CD4-positive, alpha-beta T cell treated with Interleukin-1 beta for 1 hour (primary cell): ENCODE measurements around the gene GOLGA1.
"Not testable (repeated sequence)": the region's sequence is repeated elsewhere in the genome, so short reads cannot be mapped to it uniquely, and the experiment has no call there.

Source experiments
- DNase-seq, 2 donors: peaks; one replicate each; pipeline ENCODE4 v3.0.0-alpha.2; 2020 to 2022

The GOLGA1 gene

DNA sequence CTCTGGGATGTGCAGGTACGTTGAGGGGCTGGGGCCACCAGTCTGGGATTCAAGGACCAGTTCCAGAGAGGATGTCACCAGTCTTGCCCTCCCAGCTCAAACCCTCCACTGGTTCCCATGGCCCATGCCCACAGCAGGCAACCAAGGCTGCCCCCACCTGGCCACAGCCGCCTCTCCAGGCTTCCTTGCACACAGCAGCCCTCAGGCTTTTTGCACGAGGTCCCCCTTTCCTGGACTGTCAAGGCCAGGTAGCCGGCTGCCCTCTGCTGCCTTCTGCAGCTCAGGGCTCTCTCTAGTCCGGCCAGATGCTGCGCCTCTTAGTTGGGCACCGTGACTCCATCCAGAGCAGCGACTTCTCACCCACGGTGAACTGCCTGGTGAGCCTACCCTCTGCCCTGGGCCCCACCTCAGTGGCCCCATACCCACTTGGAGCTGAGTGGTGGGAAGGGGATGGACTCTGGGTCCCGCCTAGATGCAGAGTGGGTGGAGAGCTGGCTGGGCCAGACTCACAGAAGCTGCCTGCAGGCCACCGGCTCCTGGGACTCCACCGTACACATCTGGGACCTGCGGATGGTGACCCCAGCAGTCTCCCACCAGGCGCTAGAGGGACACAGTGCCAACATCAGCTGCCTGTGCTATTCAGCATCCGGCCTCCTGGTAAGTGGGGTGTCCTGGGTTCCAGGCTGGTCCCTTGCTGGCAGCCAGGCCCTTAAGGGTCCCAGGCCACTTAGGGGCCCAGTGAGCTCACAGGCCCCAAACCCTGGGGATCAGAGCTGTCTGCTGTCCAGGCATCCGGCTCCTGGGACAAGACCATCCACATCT is 84.7 kb downstream of the GOLGA1 start:
- no peak for DNase-seq

DNA sequence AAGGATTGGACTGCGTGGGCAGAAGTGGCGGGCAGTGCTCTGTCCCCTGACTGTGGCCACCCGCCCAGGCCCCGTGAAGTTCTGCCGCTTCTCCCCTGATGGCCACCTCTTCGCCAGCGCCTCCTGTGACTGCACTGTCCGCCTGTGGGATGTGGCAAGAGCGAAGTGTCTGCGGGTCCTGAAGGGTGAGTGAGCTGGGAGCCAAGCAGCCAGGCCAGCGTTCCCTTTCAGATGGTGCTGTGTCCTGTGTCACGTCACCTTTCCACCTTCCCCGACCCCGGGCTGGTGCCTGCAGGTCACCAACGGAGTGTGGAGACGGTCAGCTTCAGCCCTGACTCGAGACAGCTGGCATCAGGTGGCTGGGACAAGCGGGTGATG is 85.3 kb downstream of the GOLGA1 start:
- DNase-seq, result no peak

DNA sequence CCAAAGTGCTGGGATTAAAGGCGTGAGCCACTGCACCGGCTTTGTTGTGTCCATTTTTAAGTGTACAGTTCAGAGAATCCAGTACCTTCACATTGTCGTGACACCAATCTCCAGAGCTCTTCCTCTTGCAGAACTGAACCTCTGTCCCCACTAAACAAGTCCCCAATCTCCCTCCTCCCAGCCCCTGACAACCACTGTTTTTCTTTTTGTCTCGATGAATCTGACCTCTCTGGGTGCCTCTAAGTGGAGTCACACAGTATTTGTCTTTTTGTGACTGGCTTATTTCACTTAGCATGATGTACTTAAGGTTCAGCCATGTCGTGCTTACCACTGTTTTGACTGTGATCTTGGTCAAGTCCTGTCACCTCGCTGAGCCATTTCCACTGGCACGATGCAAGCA is 86.1 kb downstream of the GOLGA1 start:
- no peak for DNase-seq

DNA sequence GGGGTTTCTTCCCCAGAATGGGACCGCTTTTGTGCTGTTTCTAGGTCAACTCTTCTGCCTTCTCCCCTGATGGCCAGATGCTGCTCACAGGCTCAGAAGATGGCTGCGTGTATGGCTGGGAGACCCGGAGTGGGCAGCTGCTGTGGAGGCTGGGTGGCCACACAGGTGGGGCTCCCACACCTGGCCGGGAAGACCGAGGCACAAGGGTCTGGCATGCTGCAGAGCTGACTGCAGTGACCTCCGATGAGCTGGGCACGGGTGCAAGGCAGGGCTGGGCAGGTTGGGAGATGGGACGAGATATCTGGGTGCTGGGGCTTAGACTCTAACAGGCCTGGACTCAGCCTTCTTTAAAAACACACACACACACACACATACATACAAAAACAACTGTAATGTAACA is 86.7 kb downstream of the GOLGA1 start:
- no peak for DNase-seq

DNA sequence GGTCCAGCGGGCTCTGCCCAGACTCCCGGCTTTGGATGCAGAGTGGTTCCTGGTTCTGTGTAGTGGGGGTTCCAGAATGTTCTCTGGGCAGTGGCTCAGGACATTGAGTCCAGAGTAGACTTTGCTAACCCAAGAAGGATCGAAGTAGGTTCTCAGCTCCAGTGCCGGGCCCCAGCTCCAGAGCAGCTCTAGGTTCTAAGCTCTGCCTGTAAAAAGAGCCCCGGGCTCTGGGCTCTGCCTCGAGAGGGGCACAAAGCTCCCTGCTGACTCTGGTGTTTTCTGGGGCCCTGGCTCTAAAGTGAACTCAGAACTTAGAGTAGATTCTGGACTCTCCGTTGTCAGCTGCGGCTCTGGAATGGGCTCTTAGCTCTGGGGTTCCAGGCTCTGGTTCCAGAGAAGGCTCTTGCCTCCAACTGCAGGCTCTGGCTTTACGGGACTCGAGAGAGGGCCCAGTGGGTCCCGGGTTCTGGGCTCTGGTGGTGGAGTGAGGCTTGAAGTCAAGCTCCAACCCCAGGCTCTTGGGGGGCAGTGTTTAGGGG is 87.2 kb downstream of the GOLGA1 start:
- no peak for DNase-seq

DNA sequence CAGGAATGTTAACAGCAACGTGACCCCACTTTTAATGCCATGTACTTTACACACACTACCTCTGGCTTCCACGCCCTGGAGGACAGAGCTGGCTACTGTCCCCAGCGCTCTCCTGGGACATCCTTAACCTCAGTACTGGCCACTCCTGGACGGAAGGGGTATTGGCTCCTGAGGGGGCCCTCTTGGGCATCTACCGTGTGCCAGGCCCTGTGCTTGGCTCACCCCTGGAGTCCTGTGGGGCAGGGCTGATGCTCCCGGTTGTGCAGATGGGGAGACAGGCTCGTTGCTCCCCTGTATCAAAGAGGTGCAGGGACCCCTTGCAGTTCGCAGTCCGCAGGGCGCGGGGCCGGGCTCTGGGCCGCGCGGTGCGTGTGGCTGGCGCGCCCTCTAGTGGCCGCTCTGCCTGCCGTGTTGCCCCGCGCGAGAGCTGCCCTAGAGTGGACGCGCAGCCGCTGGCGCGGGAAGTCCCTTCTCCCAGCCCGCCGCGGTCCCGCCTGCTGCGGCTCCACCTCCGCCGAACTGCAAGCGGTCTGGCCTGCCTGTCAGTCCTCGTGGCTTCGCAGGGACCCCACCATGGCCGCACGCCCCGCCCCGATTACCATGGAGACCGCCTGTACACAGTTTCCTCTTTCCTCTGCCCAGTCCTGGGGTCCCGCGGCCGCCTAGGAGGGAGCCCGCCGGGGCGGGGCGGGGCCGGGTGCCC is 87.9 kb downstream of the GOLGA1 start, which contains the start of gene WDR38:
TSS of gene WDR38 (plus strand) at position 632 of the 703 bp plus-strand sequence. CDS start 72 bp downstream, outside the sequence.
- DNase-seq, result peak; percentile 91 to 92

DNA sequence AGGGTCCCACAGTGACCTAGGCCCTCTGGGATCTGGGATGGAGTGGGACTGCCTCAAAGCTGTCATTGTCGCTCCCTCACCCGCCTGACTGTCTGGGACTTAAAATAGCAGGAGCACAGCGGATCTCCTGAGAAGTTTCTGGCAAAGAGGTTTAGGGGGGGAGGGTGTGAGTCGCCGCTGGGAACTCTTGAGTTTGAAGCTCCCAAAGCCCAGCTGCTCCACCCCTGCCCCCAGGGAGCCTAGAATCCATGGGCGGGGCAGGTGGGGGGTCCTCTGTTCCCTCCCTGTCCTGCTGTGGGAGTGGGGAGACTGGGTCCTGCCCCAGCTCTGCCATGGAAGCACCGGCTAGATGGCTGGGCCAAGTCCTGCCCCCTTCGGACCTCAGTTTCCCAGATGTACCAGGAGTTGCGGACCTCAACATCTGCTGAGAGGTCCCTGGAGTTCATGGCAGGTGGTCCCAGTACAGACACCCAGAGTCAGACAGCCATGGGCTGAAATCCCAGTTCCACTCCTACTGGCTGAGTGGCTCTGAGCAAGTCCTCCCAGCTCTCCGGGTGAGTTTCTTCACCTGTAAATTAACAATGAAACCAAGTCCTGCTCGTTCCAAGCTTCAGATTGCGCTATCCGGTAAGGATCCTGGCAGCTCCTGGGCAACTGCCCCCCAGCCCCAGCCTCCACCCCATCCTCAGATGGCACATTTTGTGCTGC is 88.6 kb downstream of the GOLGA1 start:
- no peak for DNase-seq

DNA sequence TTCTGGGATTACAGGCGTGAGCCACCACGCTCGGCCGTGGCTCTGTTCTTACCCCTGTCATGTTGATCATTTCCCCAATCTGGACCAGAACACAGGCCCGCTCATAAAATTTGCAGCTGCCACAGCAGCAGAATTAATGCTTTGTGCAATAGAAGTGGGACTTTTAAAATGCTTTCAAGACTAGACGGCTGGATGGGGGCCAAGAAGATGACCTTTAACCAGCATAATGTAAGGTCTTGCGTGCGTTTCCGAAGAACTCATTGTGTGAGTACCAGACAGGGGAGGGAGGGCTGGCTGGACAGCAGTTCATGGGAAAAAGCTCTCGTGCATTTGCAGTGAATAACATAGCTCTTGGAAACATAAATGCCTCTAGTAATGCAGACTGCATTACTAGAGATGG is 91.1 kb downstream of the GOLGA1 start:
- no peak for DNase-seq

DNA sequence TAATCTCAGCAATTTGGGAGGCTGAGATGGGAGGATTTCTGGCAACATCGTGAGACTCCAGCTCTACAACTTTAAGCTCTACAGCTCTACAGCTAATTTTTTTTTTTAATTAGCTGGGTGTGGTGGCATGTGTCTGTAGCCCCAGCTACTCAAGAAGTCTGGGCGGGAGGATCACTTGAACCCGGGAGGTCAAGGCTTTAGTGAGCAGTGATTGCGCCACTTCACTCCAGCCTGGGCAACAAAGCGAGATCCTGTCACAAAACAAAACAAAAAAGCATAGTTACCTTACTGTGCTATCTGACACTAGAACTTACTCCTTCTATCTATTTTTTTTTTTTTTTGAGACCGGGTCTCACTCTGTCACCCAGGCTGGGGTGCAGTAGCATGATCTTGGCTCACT is 93.9 kb downstream of the GOLGA1 start:
- no peak for DNase-seq

DNA sequence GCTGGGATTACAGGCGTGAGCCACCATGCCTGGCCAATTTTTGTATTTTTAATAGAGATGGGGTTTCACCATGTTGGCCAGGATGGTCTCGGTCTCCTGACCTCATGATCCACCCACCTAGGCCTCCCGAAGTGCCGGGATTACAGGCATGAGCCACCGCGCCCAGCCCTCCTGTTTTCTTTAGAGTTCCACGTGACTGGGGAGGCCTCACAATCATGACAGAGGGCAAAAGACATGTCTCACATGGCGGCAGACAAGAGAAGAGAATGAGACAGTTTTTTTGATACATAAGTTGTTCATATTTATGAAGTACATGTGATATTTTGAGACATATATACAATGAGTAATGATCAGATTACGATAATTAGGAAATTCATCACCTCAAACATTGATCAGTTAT is 94.4 kb downstream of the GOLGA1 start:
- DNase-seq, result not testable (repeated sequence)

DNA sequence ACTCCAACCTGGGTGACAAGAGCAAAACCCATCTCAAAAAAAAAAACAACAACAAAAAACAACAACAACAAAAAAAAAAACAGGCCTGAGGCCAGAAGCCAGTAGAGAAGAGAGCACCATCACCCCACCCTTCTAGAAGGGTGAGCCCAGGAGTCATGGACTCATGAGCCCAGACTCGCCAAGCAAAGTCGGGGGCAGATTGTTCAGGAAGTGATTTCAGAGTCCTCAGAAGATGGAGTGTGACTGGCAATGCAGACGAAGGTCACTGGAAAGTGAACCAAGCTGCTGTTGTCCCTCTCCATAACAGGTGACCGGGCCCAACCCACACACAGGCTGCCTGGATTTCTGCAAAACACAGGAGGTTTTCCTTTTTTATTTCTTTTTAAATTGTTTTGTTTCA is 96.6 kb downstream of the GOLGA1 start:
- no peak for DNase-seq

DNA sequence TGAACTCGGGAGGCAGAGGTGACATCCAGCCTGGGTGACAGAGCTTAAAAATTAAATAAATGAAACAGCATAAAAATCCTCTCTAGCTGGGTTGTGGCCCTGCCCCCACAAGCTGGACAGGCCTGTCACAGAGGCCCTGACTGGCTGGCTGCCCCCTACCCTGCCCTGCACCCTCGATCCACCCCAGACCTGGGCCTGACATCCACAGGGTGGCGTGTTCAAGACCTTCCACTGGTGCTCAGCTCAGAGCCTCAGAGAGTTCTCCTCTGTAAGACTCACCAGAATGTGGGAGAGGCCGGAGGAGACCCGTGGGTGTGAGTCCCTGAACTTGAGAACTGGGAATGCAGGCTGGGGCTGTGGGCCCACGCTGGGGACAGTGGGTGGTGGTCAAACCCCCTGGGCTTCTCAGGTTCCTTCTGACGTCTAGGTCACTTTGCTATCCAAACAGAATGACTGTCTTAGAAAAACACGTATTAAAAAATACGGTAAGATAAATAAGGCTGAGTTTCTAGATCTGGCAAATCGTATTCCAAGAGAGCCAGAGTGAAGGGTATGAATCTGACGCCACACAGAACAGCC is 97.3 kb downstream of the GOLGA1 start:
- DNase-seq, result no peak

DNA sequence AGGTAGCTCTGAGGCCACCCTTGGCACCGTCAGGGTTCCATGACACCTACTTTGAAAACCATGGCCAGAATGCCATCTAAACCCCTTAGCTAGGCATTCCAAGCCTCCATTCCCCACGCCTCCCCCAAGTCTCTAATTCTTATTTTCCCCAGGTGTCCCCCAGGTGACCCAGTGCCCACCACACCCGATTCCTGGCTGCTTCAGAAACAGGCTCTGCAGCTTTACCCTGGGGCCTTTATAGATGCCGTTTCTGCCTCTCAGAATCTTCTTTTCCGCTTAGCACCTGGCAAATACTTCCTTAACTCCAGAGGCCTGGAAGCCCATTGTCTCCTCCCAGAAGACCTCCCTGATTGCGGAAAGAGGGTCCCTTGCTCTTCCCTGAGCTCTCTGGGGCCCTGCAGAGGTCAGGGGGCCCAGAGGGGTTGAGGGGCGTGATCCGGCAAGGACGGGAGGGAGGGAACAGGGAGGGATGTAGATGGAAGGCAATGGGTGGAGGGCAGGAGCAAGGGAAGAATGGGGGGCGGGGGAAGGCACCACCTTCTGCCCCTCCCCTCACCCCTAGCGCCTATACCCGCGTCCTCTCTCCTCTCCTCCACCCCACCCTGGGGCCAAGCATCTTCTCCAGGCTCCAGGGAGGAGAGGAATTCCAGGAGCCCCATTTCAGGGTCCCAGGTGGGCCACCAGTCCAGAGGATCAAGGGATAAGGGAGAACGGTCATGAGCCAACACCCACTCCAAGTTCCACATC is 99.6 kb downstream of the GOLGA1 start:
- DNase-seq, result no peak

DNA sequence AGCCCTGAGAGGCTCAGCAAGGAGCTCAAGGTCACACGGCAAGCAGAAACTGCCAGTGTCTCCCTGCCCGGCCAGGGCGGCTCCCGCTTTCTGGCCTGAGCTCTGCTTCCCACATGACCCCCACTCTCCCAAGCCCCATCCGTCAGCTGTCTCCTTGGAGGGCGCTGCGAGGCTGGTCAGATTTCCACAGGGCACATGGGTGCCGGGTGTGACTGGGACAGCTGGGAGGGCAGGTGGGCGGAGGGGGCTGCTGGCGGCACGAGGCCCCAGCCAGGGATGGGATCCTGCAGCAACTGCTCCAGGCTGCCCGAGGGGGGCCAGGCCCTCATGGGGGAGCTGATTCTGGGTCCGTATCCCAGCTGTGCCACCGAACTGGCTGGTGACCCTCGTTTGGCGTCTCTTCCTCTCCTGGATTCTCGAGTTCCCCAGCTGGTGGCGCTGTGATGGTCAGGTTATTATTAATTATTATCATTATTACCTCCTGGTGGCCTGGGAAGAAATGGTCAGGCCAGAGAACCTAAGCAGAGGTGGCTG is 100.5 kb downstream of the GOLGA1 start:
- no peak for DNase-seq

DNA sequence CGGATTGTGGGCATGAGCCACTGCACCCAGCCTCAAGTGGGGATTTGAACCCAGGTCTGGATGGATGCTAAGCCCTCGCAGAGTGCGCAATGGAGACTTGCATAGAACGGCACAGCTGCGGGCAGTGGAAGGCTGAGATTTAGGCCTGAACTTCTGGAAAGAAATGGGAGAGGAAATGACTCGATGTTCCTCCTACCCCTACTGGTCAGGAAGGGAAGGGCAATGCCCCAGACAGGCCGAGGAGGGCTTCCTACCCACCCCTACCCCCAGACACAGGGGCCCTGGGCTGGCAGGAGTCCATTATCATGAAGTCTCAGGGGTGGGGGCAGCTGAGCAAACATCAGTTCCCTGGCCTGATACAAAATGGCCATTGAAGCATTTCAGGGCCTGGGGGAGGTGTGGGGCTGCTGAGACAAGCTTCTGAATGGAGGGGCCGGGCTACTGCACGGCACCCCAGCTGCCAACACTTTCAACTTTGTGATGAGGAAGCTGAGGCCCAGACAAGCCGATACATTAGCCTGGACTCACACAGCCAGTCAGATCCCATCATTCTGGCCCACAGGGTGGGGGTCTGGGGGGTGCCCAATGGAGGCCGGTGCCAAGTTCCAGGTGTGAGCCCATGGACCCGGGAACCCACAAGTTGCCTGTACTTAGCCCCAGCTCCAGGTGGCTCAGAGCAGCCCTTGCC is 101.1 kb downstream of the GOLGA1 start:
- DNase-seq, result no peak

DNA sequence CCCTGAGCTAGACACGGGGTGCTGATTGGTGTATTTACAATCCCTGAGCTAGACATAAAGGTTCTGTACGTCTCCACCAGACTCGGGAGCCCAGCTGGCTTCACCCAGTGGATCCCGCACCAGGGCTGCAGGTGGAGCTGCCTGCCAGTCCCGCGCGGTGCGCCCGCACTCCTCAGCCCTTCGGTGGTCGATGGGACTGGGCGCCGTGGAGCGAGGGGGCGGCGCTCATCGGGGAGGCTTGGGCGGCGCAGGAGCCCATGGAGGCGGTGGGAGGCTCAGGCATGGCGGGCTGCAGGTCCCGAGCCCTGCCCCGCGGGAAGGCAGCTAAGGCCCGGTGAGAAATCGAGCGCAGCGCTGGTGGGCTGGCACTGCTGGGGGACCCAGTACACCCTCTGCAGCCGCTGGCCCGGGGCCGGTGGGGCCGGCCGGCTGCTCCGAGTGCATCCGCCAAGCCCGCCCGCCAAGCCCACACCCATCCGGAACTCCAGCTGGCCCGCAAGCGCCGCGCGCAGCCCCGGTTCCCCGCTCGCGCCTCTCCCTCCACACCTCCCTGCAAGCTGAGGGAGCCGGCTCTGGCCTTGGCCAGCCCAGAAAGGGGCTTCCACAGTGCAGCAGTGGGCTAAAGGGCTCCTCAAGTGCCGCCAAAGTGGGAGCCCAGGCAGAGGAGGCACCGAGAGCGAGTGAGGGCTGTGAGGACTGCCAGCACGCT is 102.2 kb downstream of the GOLGA1 start:
- DNase-seq, result not testable (repeated sequence)

DNA sequence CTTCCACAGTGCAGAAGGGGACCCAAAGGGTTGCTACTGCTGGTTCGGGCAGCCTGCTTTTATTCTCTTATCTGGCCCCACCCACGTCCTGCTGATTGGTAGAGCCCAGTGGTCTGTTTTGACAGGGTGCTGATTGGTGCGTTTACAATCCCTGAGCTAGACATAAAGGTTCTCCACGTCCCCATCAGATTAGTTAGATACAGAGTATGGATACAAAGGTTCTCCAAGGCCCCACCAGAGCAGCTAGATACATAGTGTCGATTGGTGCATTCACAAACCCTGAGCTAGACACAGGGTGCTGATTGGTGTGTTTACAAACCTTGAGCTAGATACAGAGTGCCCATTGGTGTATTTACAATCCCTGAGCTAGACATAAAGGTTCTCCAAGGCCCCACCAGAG is 102.8 kb downstream of the GOLGA1 start:
- DNase-seq, result not testable (repeated sequence)

DNA sequence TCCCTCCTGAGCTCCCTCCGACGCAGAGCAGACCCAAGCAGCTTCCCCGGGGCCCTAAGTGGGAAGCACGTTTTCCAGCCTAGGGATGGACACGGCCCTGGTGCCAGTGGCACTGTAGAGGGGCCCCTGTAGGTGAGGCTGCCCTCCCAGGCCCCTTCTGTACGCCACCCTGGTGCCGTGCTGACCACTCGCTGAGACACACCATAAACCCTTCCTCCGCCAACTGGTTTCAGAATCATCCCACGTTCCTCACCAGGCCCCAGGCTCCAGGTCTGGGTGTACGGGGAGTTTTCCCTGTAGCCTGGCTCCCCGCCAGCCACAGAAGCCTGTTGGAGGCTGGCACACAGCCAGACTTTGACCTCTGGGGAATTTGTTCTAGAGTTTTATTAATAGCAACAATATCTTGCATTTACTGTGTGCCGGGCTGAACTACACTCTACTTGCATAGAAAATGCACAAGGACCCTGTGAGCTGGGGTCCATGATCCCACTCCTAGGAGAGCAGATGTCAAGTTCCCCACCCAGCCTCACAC is 105.8 kb downstream of the GOLGA1 start:
- DNase-seq, result no peak

DNA sequence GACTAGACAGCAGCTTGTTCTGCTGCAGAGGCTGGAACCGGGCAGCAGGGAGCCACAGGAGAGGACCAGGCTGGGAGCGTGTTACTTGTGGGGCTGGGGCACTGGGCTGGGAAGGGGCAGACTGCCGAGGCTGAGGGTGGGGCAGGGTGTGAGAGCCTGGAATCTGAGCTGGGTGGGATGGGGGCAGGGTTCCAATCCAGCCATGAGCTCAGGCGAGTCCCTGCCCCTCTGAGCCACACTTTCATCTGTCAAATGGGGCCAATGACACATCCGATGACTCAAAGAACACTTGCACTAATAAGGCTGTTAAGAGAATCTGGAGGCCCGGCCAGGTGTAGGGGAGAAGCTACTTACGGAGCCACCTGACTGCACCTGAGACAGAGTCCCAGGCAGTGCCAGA is 106.3 kb downstream of the GOLGA1 start:
- no peak for DNase-seq

DNA sequence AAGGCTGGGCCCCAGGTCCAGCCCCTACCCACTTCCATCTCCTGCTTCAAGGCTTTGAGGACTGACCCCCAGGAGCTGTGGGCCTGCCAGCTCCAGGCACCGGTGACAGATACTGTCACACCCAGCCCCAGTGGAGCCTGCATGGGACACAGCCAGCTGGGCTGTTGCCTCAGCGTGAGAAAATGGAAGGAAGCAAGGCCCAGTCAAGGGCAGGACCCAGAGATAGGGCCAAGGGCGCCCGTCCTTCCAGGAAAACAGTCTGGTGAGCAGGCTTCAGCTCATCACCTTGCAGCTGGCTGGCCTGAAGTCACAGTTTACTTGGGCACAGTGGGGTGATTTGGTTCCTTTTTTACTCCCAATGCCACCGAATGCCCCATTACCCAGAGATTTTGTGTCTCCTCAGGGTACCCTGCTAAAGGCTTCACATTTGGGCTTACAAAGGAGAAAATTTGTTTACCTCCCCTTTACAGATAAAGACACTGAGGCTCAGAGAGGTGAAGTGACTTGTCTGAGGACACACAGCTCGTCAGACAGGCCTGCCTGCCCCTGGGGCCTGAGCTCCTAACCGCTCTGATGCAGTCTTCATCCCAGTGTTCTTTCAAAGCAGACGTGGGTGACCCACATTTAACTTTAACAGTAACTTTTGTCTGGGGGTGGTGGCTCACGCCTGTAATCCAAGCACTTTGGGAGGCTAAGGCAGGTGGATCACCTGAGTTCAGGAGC is 109.1 kb downstream of the GOLGA1 start:
- no peak for DNase-seq
